ENCODE results near the gene FAM222B.
"Not testable (repeated sequence)": the region's sequence is repeated elsewhere in the genome, so short reads cannot be mapped to it uniquely, and the experiment has no call there.

FAM222B gene

DNA sequence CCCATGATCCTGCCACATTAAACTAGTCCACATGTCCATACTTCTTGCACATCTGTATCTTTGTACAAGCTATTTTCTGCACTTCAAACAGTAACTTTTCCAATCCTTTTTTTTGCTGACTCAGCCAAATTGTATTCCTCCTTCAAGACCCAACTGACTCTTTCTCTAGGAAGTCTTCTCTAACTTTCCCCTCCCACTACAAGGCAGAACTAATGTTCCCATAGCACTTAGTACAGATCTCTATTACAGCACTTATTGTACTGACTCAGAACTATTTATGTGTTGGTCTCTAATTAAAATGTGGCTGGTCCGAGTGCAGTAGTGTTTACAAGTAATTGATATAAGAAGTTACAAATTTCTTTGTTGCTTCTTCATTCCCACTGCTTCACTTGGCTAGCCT, 8.2 kb downstream of the FAM222B start:
- no peak for DNase-seq

DNA sequence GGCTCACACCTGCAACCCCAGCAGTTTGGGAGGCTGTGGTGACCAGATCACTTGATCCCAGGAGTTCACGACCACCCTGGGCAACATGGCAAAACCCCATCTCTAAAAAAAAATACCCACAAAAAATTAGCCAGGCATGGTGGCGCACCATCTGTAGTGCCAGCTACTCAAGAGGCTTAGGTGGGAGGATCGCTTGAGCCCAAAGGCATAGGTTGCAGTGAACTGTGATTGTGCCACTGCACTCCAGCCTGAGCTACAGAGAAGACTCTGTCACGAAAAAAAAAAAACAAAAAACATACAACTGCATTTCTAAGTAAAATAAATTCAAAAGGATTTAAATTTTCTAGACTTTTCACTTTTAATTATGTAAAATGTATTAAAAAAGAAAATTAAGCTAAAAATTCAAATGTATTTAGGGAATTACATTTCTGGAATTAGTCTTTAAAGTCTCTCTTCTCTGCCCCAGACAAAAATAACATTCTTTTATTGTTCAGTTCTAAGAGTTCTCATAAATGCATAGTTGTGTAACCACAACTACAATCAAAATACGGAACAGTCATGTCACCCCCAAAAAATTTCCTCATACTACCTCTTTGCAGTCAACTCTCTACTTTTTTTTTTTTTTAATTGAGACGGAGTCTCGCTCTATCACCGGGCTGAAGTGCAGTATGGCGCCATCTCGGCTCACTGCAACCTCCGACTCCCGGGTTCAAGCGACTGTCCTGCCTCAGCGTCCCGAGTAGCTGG, 14.1 kb downstream of the FAM222B start:
- DNase-seq = no peak

DNA sequence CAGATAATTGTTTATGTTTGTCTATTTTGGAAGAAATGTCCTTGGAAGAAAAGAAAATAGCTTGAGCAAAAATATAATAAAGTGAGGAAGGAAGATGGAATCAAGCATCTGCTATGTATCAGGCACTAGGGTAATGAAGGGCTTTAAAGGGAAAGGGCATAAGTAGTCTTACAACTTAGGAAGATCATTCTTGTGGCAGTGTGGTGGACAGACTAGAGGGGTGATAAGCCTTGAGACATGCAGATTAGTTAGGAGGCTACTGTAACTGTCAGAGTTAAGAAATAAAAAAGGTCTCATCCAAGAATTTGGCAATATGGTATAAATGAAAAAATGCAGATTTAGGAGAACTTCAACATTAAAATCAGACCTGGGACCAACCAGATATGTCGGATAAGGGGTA, 14.9 kb downstream of the FAM222B start:
- DNase-seq = no peak

DNA sequence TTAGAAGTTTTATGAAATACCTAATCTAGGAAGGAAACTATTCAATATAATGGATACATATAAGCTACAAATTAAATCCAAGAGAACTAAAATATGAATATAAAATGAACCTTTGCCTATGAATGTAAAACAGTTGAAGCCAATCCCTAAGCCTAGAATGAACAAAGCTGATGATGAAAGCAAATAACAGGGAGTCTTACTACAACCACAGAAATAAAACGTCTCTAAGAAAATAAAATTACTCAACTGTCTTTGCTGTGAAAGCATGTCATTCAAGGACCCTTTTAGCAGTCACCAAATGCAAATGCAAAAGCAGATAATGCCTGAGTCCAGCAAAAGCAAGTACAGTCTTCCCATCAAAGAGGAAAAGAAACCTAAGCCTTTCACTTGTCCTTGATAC, 23.0 kb downstream of the FAM222B start:
- DNase-seq = no peak

DNA sequence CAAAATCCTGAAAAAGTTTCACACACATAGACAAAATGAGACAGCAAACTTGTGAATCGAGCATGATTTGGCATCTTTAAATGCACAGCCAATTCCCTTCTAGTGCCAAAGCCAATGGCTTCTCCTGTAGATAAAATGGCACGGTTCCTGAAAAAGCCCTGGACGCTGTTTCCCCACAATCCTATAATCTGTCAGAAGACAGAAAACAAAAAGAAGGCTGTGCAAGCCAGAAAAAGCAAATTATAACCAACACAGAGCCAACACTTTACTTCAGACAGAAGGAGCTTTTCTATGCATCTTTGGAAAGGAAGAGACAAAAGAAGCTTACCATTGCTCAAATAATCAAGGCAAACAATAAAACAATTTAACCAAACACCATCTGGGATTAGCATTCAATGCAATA, 23.8 kb downstream of the FAM222B start:
- DNase-seq = no peak

DNA sequence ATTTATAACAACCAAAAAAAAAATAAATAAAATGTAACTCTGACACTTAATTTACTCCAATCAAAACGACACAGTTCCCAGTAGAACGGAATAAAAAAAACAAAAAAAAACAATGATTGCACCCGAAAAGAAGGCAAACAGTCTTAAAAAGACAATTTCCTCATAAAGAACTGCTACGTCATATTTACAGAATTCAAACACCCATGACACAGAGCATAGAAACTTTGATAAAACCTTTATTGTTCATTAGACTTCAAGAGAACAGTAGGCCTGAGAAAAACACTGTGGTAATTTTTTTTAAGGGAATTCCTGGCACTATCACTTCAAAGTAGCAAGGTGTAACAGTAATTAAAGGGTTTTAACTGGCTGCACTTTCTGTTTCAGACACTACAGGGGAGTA, 26.1 kb downstream of the FAM222B start:
- DNase-seq = no peak

DNA sequence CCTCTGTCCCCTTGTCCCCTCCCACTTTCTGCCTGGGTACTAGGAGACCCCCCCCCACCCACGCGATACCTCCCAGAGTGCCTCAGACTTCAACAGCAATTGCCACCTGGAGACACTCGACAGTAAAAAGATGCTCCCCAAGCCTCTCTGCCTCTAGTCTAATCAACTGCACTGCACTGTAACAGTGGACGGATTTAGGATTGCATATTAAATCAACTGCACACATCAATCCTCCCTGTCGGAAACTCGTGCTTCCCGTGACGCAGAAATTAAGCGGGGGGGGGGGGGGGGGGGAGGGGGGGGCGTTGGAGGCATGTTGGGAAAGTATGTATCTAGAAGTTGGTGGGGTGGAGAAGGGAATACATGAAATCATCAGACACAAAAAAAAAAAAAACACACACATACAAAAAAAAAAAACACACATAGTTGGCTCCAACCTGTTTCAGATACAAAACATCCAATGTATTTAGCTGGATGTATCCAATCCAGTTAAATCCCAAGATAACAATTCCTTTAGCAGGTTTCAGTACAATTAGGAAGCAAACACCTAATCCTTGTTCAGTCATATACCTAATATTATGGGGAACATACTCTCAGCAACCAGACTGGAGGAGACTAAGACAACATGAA, 29.7 kb downstream of the FAM222B start:
- no peak for DNase-seq

DNA sequence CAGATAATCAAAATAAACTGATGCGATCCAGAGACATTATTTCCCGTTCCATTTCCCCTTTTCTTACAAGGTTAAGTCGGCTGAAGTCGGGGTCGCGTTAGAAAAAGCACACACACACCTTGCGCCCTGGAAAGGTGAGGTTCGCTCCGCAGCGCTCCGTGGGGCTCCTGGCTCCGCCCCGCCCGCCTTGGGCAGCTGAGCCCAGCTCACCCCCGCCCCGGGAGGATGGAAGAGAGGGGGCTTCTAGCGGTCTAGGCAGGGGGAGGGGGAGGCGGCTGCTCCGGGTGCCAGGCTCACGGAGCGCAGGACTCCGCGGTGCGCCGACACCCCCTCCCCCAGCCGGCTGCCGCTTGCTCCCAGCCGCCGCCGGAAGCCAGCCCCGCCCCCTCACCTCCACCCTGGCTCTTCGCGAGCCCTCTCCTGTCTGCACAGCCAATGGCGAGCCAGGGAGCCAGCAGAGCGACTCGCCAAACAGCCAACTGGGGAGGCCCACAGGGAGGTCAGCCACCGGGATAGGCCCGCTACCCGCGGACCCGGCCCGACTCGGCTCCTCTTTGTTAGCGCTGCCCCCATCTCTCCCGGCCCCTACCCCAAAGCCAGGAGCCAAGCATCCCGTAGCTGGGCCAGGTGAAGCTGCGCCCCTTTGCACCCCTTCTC, 30.4 kb downstream of the FAM222B start:
- DNase-seq = peak; percentile 89

DNA sequence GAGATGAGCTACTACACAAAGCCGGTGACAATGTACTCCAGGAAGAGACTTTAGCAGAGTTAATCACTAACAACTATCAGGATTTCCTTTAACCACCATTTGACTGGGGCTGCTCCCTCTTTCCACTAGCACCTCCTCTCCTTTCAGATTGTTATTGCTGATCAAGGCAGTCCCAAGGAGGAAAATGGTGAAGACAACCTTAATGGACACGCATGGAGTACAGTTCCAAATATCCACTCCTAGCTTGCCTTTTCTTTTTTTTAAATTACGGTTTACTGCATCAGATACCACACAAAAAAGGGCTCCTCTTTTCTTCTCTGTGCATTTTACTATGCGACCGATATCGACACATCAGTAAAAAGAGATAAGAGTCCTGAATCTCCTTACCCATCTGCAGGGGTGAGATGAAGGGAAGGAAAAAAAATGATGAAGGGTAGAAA, 30.9 kb downstream of the FAM222B start:
- DNase-seq = no peak

DNA sequence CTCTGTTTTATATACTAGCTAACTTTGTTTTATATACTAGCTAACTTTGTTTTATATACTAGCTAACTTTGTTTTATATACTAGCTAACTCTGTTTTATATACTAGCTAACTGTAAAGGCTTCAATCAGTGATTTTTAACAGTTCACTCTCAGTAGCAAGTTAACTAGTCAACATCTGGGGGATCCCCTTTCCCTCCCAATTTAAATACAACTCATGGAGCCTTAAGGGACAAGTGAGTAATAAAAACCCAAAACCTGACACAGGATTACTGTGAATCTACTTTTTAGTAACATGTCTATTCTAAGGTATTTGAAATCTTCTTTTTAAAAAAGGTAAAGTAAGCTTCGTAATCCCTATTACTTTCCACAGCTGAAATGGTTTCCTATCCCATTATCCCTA, 32.2 kb downstream of the FAM222B start:
- no peak for DNase-seq

DNA sequence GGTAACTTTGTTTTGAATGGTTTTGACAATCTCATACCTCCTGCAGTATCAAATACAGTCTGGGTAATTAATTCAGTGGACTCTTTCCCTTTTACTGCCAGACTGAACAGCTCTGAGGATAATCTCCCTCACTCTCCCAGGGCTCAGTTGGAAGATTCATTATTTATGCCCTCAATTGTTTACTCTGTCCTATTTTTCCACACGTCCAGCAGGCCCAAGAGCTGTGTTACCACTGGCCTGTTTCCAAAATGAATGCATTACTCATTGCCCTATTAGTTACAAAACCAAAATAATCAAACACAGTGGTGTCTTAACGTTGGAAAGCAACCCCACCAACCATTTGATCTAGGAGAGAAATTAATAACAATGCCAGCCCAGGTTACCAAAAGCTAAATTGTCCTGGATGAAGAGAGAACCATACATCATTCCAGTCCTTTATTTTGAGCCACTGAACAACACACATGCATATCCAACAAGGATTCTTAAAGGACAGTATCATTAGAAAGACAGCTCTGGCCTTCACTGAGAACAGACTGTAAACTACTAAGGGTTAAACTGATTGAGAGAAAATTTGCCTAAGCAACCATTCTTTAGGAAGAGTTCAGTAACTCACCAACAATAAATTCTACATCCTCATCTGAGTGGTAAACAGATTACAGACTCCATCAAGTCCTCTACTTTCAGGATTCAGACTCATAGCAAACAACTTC, 34.5 kb downstream of the FAM222B start:
- no peak for DNase-seq

DNA sequence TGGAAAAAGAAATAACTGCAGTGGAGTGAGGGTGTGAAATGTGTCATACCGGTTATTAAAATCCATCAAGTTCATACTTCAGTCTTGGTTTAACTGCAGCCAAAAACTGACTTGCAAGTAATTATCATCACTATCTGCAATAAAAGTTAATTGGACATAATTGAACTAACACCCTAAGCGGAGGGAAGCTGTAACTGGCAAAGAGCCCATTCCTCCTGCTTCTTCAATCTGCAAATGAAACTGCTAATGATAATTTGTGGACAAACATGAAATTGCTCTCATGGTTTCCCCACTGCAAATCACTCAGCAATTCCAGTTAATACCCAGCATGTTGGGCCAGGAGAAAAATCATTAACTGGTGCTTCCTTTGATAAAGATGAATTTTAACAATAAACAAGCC, 46.5 kb downstream of the FAM222B start:
- no peak for DNase-seq

DNA sequence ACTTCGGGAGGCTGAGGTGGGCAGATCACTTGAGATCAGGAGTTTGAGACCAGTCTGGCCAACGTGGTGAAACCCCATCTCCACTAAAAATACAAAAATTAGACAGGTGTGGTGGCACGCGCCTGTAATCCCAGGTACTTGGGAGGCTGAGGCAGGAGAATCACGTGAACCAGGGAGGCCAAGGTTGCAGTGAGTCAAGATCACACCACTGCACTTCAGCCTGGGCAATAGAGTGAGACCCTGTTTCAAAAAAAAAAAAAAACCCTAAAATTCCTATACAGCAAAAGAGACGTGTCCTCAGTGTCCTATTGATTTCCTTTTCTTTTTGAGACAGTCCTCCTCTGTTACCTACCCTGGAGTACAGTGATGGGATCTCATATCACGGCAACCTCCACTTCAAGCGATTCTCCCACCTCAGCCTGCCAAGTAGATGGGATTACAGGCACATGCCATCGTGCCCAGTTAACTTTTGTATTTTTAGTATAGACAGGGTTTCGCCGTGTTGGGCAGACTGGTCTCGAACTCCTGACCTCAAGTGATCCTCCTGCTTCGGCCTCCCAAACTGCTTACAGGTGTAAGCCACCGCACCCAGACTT, 47.6 kb downstream of the FAM222B start:
- DNase-seq = not testable (repeated sequence)

DNA sequence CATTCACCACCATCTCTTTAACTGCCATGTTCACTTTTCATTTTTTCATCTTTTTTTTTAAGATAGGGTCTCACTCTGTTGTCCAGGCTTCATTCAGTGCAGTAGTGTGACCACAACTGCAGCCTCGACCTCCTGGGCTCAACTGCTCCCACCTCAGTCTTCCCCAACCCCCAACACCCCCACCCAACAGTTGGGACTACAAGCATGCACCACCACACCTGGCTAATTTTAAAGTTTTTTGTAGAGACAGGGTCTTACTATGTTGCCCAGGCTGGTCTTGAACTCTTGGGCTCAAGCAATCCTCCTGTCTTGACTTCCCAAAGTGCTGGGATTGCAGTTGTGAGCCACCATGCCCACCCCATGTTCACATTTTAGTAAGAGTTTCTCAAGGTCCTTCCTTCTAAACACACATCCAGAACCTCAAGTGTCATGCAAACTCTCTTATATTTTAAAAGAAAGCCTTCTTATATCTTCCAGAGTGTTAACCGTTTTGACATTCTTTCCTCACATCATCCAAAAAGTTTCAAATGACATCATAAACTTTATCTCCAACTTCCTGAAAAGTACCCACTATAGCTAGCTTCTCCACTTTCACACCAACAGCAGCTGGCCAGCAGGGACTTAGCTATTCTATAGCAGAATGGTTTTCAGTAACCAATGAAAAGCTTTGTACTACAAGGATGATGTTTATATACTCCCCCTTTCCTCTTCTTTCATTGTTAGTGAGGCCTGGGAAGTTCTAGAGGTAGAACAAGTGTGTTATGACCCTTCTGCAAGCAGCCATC, 49.5 kb downstream of the FAM222B start:
- no peak for DNase-seq

DNA sequence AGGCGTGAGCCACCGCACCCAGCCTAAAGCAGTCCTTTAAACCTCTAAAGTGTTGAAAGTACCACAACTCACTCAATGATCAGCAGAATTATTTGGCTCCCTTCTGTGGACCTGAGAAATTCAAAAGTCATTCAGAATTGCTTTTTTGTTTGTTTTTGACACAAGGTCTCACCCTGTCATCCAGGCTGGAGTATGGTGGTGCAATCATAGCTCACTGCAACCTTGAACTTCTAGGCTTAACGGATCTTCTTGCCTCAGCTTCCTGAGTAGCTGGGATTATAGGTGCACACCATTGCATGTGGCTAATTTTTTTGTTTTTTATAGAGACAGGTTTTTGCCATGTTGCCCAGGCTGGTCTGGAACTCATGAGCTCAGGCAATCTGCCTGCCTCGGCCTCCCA, 54.5 kb downstream of the FAM222B start:
- DNase-seq = no peak

DNA sequence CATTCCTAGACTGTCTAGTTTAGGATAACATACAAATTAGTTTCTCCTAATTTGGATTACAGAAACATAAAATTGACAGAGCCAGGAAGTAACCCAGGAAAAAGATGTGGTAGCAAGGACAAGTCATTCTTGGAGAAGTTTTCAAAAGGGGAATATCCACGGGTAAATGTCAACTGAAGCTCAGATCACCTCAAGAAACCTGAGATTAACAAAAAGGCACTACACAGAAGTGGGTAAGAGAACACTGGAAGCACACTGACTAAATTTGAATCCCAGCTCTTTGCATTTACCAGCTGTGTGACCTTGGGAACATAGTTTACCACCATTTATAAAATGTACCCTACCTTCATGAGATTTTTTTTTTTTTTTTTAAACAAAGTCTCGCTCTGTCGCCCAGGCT, 59.4 kb downstream of the FAM222B start:
- no peak for DNase-seq

DNA sequence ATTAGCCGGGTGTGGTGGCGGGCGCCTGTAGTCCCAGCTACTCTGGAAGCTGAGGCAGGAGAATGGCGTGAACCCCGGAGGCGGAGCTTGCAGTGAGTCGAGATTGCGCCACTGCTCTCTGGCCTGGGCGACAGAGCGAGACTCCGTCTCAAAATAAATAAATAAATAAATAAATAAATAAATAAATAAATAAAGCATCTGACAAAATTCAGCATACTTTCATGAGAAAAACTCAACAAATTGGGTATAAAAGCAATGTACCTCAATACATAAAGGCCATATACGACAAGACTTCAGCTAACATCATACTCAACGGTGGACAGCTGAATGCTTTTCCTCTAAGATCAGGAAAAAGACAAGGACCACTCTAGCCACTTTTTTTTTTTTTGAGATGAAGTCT, 63.0 kb downstream of the FAM222B start:
- not testable (repeated sequence) for DNase-seq

DNA sequence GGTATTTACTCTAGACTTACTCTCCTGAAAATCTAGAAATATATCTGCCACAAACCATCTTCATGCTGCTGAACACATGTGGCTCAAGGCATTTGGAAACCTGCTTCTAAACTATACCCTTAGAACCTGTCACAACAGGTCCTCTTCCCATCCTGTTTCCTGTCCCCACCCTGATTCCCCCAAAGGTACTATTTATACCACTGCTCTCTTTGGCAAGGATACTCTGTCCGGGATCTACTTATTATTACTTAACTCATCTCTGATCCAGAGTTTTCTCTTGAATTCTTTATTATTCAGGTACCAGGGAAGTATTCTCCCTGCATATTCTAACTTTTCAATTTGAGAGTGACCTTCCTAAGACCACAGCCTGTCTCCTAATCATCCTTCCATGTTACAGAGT, 65.4 kb downstream of the FAM222B start:
- DNase-seq = no peak

DNA sequence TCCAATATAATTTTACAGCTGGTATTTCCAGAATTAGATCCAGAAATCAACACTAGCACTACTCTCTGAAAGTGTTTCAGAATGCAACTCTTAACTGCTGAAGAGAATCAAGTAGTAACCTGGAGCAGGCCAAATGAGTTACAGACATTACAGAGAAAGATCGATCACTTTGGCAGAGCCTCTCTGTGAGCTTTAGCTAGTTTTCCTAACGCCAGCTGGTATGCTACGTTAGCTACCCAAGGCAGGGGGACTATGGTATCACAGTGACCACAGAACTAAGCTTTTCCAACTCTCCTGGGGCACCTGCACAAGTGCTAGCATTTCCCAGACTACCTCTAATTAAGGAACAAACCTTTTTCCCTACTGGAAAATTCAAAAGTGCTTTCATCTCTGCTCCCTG, 68.4 kb downstream of the FAM222B start:
- no peak for DNase-seq

DNA sequence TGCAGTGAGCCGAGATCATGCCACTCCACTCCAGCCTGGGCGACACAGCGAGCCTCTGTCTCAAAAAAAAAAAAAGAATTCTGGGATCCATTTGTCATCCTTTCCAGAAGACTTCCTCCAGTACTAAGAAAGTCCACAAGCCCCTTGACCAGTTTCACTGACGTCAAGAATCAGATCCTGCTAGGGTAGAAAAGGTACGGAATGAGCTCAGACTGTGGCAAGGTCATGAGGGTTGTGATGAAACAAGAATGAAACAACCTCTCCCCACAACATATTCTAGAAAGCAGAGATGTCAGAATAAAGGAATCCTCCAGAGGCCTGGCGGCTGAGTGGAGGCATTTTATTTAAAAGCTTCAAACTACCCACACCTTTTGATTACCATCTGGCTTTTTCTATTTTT, 68.9 kb downstream of the FAM222B start:
- DNase-seq = no peak

DNA sequence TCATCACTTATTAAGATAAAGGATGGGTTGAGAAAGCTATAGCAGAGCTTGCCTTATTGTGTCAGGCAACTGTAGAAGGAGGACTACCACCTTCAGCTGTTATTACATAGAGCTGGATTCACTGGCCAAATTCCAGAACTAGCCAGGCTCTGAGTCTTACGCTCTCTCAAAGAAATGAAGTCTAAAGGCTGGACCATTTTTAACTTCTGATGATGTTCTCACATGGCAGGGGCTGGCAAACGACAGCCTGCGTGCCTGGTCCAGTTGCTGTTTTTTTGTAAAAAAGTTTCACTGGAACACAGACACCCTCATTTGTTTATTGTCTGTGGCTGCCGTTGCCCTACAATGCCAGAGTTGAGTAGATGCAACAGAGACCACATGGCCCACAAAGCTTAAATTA, 77.6 kb downstream of the FAM222B start:
- DNase-seq = no peak

DNA sequence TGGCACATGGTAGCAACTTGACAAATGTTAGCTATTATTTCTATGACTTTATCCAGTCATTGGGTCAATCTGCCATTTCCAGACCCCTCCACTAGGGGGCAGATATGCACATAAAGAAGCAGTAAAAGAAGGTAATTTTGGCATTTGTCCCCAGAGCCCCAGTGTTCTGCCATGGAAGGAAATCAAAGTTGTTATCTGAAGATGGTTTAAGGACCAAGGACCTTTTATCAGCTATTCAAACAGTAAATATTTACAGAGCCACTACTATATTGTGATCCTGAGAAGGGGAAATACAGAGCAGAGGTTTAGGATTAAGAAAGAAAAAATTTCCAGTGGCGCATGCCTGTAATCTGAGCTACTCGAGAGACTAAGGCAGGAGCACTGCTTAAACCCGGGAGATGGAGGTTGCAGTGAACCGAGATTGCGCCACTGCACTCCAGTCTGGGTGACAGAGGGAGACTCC, 78.8 kb downstream of the FAM222B start:
- peak; percentile 74 for DNase-seq

Measured in KG1 (cell line).